Activated B cell treated with CpG ODN at 0.5 μM for 24 hours (primary cell): ENCODE data around the gene ABL2. TPM values are rescaled to one million over a fixed set of nuclear protein-coding genes. Genes with fewer than 3 reads are reported as not detected.

Experiments used
- ATAC-seq: fragments of 200-7000 bp; cut with Tn5 transposase; one replicate; pipeline ENCODE4 v1.10.0; 2021; ENCODE audit warnings: low read depth, mild to moderate bottlenecking, moderate library complexity
- CTCF ChIA-PET: fragments of 350-600 bp; sonication (Branson Sonifier 250); formaldehyde crosslinking; loops from one replicate; lab custom pipeline; 2021; ENCODE audit warnings: antibody characterized with exemption; lab: Charles Lee
- POLR2A ChIA-PET: fragments of 350-600 bp; sonication (Branson Sonifier 250); formaldehyde crosslinking; loops from one replicate; lab custom pipeline; 2021; ENCODE audit warnings: antibody characterized with exemption; lab: Charles Lee
- DNase-seq: peaks from one replicate; pipeline ENCODE4 v3.0.0; 2022
- H3K27ac Mint-ChIP-seq: one replicate; pipeline ENCODE4 v1.8.0; 2020; ENCODE audit warnings: mixed read lengths
- H3K27me3 Mint-ChIP-seq: one replicate; pipeline ENCODE4 v1.8.0; 2021; ENCODE audit warnings: mixed read lengths
- H3K36me3 Mint-ChIP-seq: one replicate; pipeline ENCODE4 v1.8.0; 2021; ENCODE audit warnings: low read depth, mixed read lengths
- H3K4me1 Mint-ChIP-seq: one replicate; pipeline ENCODE4 v1.8.0; 2021; ENCODE audit warnings: mixed read lengths
- H3K4me3 Mint-ChIP-seq: one replicate; pipeline ENCODE4 v1.8.0; 2020; ENCODE audit warnings: mild to moderate bottlenecking, mixed read lengths
- H3K9me3 Mint-ChIP-seq: one replicate; pipeline ENCODE4 v1.8.0; 2020; ENCODE audit warnings: mixed read lengths
- intact Hi-C: fragments of 100-400 bp; cut with micrococcal nuclease; formaldehyde crosslinking; loops from one replicate; pipeline ENCODE4 v1.15.1; 2024
- total RNA-seq: library from RNA; stranded (reverse); gene quantifications from 2 replicates; pipeline ENCODE4 v1.2.3, GENCODE V29; 2022
- TF ChIP-seq, protein P1 (sequence below): fragments of 200-600 bp; IDR thresholded peaks from one replicate; pipeline ENCODE4 v1.8.0; 2022; ENCODE audit warnings: antibody characterized with exemption, mild to moderate bottlenecking

The ABL2 gene
- total RNA-seq, 1 donor from 2014 or later, result 15.2 TPM

DNA sequence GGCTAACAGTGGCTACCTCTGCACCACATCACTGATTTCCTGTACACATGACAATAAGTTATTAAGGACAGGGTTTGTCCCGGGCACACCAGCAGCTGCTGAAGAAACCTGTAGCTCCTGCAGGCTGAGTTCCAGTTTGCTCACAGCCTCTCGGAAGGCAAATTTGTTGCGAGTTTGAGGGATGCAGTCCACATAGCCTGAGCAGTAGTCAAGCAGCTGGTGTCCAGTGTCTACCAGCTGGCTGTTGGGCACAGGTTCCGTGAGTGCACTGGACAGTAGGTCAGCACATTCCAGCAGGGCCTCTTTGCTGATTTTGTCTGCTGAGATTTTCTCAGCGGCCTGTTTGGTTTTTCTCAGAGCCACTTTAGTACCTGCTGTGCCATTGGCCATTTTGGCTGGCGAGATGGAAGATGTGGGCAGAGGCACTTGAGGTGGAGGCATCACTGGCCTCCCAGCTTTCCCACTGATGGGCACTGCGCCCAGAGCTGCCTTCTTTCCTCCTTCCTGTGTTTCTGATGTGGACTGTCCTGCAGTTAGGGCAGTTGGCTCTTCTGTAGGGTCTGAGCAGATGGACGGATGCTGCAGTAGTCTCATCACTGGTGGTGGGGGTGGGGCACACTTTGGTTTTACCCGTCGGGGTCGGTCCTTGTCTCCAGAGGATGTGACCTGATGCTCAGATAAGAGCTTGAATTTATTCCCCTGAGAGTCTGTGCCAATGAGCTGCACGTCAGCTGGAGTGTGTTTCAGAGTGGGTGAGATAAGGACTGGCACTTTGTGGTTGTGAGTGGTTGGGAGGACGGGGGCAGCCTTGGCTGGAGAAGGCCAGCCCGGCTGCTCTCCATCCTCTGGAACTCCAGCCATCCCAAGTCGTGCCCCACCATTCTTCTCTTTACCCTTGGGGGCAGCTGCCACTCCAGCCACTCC is 121.5 kb downstream of the ABL2 start:
- no peak for DNase-seq
- no peak for ATAC-seq
- Mint-ChIP-seq H3K9me3 (no peaks in the 10 kb centered on the region), H3K4me1 (no peaks in the 10 kb centered on the region), H3K27me3 (no peaks in the 10 kb centered on the region), H3K36me3 (peaks cover 47% of the 10 kb centered on the region), H3K27ac (no peak overlapping the region), H3K4me3 (no peak overlapping the region)
- intact Hi-C loops, result no loop called here
- ChIA-PET CTCF (no interaction called here), POLR2A (interaction anchor here (0.5 kb wide), 1 partner anchor 258 kb away, joined by 3 read pairs; no protein-coding TSS in a partner anchor)
- TF ChIP-seq, protein P1, sequence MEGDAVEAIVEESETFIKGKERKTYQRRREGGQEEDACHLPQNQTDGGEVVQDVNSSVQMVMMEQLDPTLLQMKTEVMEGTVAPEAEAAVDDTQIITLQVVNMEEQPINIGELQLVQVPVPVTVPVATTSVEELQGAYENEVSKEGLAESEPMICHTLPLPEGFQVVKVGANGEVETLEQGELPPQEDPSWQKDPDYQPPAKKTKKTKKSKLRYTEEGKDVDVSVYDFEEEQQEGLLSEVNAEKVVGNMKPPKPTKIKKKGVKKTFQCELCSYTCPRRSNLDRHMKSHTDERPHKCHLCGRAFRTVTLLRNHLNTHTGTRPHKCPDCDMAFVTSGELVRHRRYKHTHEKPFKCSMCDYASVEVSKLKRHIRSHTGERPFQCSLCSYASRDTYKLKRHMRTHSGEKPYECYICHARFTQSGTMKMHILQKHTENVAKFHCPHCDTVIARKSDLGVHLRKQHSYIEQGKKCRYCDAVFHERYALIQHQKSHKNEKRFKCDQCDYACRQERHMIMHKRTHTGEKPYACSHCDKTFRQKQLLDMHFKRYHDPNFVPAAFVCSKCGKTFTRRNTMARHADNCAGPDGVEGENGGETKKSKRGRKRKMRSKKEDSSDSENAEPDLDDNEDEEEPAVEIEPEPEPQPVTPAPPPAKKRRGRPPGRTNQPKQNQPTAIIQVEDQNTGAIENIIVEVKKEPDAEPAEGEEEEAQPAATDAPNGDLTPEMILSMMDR, result no peak

DNA sequence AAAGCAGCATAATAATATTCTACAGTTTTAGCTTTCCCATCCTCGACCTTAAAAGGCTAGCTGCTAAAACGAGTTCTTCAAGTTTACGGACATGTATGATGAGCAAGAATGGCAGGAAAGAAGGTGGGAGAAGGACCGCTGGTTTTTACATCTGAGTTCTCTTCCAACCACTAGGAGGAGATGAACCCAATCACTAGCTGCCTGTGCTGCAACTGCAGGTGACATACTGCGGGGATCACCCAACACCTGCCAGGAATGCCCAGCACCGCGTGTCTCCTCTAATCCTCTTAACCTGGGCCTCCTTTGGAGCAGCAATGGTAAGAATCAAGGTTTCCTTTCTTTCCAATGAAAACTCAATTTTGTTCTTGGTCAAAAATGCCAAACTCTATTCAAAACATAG is 124.1 kb downstream of the ABL2 start:
- CTCF ChIA-PET, result interaction anchor here (1.2 to 1.5 kb wide), 2 partner anchors 16 to 260 kb away, joined by 3 to 6 read pairs; partner anchors contain the start of gene AXDND1
- intact Hi-C loops, result no loop called here
- Mint-ChIP-seq H3K4me3 (no peak overlapping the region), H3K27me3 (no peaks in the 10 kb centered on the region), H3K36me3 (peaks cover 31% of the 10 kb centered on the region), H3K4me1 (no peaks in the 10 kb centered on the region), H3K27ac (no peak overlapping the region), H3K9me3 (no peaks in the 10 kb centered on the region)
- TF ChIP-seq, protein P1, result no peak
- DNase-seq (no peak), ATAC-seq (no peak)
- POLR2A ChIA-PET, result no interaction called here

DNA sequence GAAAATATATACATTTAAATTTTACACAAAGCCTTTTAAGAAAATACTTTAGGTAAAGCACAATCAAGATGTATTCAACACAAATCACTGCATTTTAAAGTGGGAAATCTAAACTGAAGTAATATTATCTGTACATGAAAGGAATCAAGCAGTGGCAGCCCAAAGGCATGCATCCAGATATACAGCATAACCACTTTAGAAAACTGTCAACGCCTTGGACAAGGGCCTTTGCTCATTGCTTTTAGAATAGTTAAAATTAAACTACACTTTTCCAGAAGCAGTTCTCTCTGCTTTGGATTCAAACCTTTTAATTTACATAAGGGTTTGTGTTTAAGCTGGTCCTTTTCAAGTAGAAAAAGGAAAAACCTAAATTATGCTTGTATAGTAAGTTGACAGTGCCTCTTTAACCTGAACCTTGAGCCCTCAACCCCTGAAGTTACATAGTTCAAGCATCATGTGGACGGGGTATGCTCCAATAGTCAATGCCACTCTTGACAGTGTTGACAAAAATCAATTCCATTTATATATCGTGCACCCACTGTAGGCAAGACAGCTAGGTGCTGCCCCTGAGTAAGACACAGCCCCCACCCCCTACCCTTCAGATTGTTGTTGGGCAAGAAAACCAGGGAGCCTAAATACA is 124.7 kb downstream of the ABL2 start:
- POLR2A ChIA-PET, result no interaction called here
- no peaks in the 10 kb centered on the region for H3K4me1 Mint-ChIP-seq
- CTCF ChIA-PET, result interaction anchor here (1.2 to 1.5 kb wide), 2 partner anchors 16 to 261 kb away, joined by 3 to 6 read pairs; partner anchors contain the start of gene AXDND1
- no peaks in the 10 kb centered on the region for H3K9me3 Mint-ChIP-seq
- peaks cover 25% of the 10 kb centered on the region for H3K36me3 Mint-ChIP-seq
- TF ChIP-seq, protein P1, result no peak
- DNase-seq, result no peak
- H3K27me3 Mint-ChIP-seq, result no peaks in the 10 kb centered on the region
- no peak overlapping the region for H3K27ac Mint-ChIP-seq
- intact Hi-C loops, result no loop called here
- H3K4me3 Mint-ChIP-seq, result no peak overlapping the region
- ATAC-seq, result no peak

DNA sequence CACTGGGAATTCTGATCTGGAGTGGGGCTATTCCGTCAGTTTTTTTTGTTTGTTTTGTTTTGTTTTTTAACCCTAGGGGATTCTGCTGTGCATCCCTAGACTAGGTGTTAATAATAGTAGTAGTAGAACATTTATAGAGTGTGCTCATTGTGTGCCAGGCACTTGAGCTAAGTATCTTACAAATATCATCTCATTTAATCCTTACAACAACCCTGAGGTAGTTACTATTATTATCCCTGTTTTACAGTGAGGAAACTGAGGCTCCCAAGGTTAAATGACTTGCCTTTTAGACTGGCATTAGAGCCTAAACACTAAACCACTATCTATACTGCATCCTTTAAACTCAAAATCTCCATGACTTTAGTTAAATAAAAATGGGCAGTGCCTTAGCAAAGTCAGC is 125.5 kb downstream of the ABL2 start:
- intact Hi-C loops, result no loop called here
- ATAC-seq (no peak), DNase-seq (no peak)
- no peaks in the 10 kb centered on the region for H3K9me3 Mint-ChIP-seq
- TF ChIP-seq, protein P1, result no peak
- CTCF ChIA-PET, result no interaction called here
- no peaks in the 10 kb centered on the region for H3K27me3 Mint-ChIP-seq
- POLR2A ChIA-PET, result no interaction called here
- H3K4me1 Mint-ChIP-seq, result no peaks in the 10 kb centered on the region
- H3K4me3 Mint-ChIP-seq, result no peak overlapping the region
- H3K27ac Mint-ChIP-seq, result no peak overlapping the region
- H3K36me3 Mint-ChIP-seq, result peaks cover 19% of the 10 kb centered on the region

DNA sequence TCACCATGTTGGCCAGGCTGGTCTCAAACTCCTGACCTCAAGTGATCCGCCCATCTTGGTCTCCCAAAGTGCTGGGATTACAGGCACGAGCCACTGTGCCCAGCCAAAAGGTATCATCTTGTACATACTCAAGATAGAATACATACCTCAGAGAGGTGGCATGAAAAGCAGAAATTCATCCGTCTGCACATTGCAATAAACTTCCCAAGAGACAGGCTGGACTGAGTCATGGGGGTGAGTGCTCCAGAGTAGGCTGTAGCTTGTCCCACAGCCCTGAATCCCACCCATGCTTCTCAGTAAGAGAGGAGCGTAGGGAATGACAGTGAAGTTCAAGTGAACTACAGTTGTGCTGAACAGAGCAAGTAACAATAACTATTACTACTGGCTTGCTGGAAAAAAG is 127.9 kb downstream of the ABL2 start:
- DNase-seq (no peak), ATAC-seq (no peak)
- Mint-ChIP-seq H3K27ac (no peak overlapping the region), H3K9me3 (no peaks in the 10 kb centered on the region), H3K4me1 (no peaks in the 10 kb centered on the region), H3K4me3 (no peak overlapping the region), H3K27me3 (no peaks in the 10 kb centered on the region), H3K36me3 (peaks cover 23% of the 10 kb centered on the region)
- TF ChIP-seq, protein P1, result no peak
- intact Hi-C loops, result no loop called here
- POLR2A ChIA-PET, result no interaction called here
- CTCF ChIA-PET, result interaction anchor here (1.0 kb wide), 1 partner anchor 19 kb away, joined by 3 read pairs; no protein-coding TSS in a partner anchor
